ENCODE measurements around the gene LOX.

Gene LOX, protein sequence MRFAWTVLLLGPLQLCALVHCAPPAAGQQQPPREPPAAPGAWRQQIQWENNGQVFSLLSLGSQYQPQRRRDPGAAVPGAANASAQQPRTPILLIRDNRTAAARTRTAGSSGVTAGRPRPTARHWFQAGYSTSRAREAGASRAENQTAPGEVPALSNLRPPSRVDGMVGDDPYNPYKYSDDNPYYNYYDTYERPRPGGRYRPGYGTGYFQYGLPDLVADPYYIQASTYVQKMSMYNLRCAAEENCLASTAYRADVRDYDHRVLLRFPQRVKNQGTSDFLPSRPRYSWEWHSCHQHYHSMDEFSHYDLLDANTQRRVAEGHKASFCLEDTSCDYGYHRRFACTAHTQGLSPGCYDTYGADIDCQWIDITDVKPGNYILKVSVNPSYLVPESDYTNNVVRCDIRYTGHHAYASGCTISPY

DNA sequence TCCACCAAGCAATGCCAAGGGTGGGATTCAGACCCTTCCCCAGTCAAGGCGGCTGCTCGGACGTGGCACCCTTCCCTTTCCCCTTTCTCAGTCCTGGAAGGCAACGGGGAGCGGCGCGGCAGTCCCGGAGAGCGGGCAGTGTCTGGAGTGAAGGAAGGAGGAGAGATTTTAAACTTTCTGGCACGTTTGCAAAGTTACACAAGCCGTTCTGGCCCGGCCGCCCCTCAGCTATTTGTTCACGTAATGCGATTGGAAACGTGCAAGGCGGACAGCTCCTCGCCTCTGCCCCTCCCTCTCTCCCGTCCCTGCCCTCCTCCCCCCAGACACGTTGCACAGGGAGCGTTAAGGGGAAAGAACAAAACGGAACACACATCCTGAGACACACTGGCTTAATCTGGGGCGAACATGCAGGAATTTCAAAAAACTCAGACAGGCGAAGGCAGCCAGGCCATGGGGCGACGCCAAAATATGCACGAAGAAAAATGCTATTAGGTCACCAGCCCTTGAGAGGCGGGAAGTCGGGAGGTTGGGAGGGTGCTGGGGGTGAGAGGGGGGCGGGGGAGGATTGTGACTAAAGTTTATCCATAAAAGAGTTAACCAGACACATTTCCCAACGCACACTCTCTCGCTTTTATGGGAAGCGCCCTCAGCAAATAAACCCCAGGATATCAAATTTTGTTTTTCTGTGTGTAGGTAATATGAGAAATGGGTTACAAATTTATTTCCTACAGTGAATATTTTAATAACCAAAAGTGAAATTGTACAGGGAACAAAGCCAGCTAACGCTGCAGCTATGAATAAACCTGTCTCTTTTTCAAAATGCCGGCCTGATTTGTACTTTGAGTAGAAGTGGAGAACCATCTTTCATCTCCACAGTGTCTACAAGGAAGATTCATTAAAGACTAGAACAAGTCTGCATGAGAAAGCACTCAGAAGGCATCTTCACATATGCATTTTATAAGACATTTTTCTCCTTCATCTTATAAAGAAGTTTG lies at the start of gene LOX:
TSS of gene LOX (minus strand) at position 144 of the 995 bp plus-strand sequence. CDS start 274 bp downstream, outside the sequence.
- peak; percentile 34 for DNase-seq (ENCODE audit: low spot score)

GRCh38 chr5:122126756-122127321 lies 48.8 kb upstream of the LOX start:
- DNase-seq (ENCODE audit: low spot score), result no peak

GRCh38 chr5:122126177-122126755 lies 48.2 kb upstream of the LOX start:
- no peak for DNase-seq (ENCODE audit: low spot score)

- no peak for DNase-seq (ENCODE audit: low spot score)
These were observed 46.7 kb upstream of the LOX start for GRCh38 chr5:122124766-122125165.

- DNase-seq (ENCODE audit: low spot score), result no peak
These were observed 43.7 kb upstream of the LOX start for GRCh38 chr5:122121479-122122465.

GRCh38 chr5:122120957-122121356 lies 42.9 kb upstream of the LOX start:
- no peak for DNase-seq (ENCODE audit: low spot score)

DNA sequence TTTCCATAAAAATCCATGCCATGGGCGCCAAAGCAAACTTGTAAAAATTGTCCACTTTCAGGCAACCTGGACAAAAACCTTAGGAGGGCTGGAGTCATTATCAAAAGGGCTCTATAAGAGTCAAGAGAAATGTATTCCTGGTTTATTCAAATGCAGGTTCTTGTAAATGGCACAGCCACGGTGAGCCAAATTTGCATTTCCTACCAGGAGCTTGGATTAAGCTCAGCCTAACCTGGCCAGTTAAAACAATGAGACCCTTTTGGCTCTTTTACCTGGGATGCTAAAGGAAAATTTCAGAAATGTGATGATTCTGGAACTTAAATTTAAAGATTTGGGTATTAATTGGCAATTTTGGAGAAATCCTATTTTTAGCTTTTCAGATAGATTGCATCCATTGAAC lies 42.4 kb upstream of the LOX start:
- no peak for DNase-seq (ENCODE audit: low spot score)

DNA sequence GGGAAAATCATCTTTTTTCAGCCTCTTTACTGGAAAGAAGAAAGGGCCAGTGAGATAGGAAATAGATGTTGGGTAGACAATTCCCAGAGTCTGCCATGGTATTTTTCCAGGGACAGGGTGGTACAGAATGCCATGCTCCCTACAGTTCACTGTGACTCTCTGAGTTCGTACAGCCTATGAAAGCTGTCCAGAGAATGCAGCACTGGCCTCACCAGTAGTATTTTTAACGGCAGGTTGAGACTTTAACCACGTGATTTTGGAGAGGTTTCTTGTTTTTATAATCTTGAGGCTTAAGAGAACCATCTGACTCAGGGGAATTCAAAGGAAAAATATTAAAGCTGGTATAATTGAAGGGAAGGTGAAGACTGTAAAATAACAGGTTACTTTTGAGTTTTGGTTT lies 41.1 kb upstream of the LOX start:
- DNase-seq (ENCODE audit: low spot score), result no peak

- DNase-seq (ENCODE audit: low spot score), result no peak
These were observed 40.4 kb upstream of the LOX start for GRCh38 chr5:122118356-122118948.

- no peak for DNase-seq (ENCODE audit: low spot score)
These were observed 36.4 kb upstream of the LOX start for GRCh38 chr5:122114501-122114900.

DNA sequence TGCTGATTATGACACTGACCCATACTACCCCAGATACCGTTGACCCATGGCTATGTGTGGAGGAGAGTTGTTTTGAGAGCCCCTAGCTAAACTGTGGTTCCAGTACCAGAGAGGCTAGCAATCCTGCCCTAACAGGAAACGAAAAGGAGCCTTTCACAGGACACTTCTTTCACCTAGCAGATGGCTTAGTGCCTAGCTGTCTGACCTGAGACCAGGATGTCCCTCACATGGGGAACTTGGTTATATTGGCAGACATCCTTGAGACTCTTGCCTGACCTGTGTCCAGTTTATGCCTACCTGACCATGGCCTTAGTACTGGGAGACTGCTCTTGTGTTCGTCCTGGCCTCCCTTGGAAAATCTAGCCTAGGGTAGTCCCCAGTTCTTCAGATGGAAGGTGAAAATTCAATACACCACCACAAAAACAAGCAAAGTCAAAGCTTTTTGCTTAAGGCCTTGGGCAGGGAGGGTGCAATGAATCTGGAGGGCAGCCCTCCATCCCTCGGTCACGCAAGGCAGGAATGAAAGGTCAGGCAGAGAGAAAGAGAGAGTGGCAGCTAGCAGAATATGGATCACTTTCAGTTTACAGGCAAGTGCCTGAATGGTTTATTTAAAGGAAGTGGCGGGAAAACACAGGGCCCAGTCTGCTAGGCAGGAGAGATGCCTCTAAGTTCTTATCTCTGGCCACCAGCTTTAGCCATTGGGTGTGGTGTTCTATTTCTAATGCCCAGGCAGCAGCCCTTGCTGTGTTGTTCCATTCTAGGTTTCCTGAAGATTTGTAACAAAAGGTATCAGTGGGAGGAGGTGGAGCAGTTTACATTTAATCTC lies 34.9 kb upstream of the LOX start:
- no peak for DNase-seq (ENCODE audit: low spot score)

DNA sequence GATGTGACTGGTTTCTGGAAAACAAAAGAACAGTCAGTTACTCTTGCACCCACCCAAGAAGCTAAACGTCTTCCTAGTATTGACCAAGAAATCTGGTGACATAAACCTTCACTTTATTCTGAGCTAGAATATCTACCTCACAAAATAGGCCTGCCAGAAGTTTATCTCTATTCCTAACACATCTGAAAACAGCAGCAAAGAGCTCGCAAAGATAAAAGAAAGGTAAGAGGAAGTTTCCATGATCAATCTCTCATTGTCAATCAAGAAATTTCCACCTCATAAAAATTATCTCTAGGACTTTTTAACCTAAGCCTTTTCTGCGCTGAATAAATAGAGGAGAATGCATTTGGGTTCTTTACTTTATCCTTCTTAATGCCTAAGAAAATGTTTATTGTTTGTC lies 34.0 kb upstream of the LOX start:
- no peak for DNase-seq (ENCODE audit: low spot score)

DNA sequence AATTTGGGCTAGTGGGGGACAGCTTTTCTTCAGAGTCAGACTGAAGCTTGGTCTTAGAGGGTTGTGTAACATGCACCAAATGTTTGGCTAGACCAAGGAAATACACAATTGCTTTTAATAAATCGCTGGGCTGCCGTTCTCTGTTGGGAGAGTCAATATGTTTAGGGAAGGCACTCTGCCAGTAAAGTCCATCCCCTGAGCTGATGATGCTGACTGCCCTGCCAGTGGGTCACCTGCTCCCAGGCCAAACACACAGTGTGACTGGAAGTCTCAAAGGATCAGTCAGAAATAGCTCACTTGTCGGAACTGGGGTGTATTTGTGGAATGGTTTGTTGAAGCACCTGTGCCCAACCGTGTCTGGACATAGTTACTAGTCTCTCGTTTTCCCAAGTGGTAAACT lies 33.4 kb upstream of the LOX start:
- no peak for DNase-seq (ENCODE audit: low spot score)

DNA sequence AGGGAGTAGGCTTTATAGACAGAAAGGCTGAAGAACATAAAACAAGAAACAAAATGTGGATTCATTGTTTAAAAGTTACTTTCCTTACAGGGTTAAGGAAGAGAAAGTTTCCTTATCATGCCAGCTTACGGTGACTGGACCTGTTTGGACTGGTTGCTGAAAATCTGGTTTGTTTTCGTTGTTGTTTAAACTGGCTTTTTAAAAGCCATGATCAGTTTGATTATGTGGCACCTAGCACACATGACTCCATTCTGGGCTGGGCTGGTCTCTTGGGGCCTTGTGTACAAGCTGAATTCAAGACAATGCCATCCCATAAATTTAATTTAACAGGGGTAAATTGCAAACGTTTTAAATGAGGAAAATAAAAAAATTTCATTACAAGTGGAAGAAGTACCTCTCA lies 32.9 kb upstream of the LOX start:
- no peak for DNase-seq (ENCODE audit: low spot score)

- no peak for DNase-seq (ENCODE audit: low spot score)
These were observed 29.0 kb upstream of the LOX start for GRCh38 chr5:122107016-122107415.

DNA sequence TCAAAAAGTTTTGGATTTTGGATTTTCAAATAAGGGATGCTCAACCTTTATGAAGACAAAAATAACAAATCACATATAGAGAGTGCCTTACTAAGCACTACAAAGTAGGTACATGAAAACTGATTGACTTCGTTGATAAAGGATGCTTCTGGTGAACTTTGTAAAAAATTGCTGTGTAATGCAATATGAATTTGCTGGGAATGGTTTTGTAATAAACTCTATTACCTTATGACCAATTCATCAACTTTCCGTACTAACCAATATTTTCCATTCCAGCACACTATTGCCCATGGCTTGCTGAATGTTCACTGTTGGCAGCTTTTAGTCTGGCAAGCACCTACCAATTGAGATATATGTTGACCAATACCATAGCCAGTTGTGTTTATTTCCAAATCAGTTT lies 27.9 kb upstream of the LOX start:
- no peak for DNase-seq (ENCODE audit: low spot score)

GRCh38 chr5:122102825-122103224 lies 24.8 kb upstream of the LOX start:
- DNase-seq (ENCODE audit: low spot score), result no peak

DNA sequence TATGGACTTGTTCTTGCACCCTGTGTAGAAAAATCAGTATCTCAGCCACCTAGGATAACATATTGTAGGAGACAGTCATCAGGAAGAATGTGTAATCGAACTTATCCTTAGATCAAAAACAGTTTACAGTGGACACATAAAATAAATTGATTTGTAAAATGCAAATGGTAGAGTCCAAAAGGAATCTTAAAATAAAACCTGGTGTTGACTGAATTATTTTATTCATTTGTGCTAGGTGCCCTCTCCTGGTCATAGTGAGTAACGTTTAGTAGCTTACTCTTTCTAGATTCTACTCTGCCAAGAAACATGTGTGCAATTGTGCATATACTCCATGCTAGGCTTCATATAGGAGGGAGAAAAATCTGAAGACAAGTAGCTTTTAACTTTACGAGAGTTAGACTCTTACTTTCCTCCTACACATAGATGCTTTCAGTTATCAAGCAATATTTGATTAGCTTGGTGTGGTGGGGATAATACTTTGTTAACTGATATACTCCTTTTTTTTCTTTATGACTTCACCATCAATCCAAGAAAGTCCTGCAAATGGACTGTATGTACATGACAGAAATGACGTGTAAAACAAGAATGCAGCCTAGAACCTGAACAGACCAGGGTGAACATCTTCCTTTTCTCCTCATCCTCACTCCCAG lies 23.7 kb upstream of the LOX start:
- no peak for DNase-seq (ENCODE audit: low spot score)
